Measurements from ENCODE around the gene DEFB124.

Gene DEFB124

GRCh38 chr20:31489152-31489551 is 14.2 kb upstream of the DEFB124 start:
- Histone ChIP-seq H3K36me3 (ENCODE audit: control insufficient read depth, insufficient read depth, low read length) (no peaks in the 10 kb centered on the region), H3K9me3 (ENCODE audit: control insufficient read depth, insufficient read depth, low read length) (no peaks in the 10 kb centered on the region; the same call in 1 of the 2 replicates), H3K27me3 (ENCODE audit: control insufficient read depth, insufficient read depth, low read length) (no peaks in the 10 kb centered on the region)

GRCh38 chr20:31488115-31488514 is 13.2 kb upstream of the DEFB124 start:
- WGBS (ENCODE audit: insufficient coverage, insufficient read length) = no CpG with 5 or more reads among the region's 2 CpGs

More at GRCh38 chr20:31489152-31489551, 14.2 kb upstream of the DEFB124 start:
- H3K4me3 ChIP-seq (ENCODE audit: low read length) = no peak overlapping the region
- H3K27ac ChIP-seq (ENCODE audit: low read length) = no peak overlapping the region
- DNase-seq (ENCODE audit: low read depth, low spot score) = no peak
- no peaks in the 10 kb centered on the region for H3K4me1 ChIP-seq (ENCODE audit: control insufficient read depth, insufficient read depth, low read length)
- WGBS (ENCODE audit: insufficient coverage, insufficient read length) = no CpG with 5 or more reads among the region's 3 CpGs

DNA sequence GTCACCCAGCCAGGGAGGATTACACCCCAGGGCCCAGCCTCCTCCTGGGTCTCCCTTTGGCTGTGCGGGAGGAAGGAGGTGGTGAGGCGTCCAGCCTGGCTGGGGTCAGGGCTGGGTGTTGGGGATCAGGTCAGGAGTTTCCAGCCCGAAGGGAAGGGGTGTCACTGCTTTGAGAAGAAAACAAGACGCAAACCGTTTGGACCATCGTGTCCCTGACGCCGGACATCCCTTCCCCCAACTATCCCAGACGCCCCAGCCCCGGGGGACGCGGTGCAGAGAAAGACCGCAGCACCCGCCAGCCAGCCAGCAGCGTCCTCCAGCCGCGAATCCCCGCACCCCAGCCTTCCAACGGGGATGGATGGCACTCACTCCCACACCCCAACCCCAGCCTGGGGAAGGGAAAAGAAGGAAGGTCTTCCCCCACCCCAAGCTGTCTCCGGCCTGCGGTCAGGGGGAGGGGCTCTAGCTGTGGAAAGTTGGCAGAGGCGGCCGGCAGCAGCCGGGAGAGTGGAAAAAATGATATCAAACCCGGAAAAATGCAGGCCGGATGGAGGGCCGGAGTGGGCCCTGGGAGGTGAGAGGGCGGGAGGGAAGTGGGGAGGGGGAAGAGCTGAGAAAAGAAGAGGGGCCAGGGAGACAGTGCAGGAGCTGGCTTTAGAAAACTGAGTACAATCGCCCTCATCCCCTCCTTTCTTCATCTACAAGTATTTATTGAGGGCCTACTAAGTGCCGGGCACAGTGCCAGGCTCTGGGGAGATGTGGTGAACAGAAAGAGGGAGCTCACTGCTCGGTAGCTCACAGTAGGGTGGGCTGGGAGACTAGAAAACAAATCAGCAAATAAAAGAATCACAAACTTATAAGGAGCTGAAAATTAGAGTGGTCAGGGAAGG is 10.8 kb upstream of the DEFB124 start:
- H3K9me3 ChIP-seq (ENCODE audit: control insufficient read depth, insufficient read depth, low read length) = no peaks in the 10 kb centered on the region; the same call in 1 of the 2 replicates
- H3K27ac ChIP-seq (ENCODE audit: low read length) = no peak overlapping the region
- no CpG with 5 or more reads among the region's 31 CpGs for WGBS (ENCODE audit: insufficient coverage, insufficient read length)
- H3K4me3 ChIP-seq (ENCODE audit: low read length) = no peak overlapping the region
- no peaks in the 10 kb centered on the region for H3K4me1 ChIP-seq (ENCODE audit: control insufficient read depth, insufficient read depth, low read length)
- H3K27me3 ChIP-seq (ENCODE audit: control insufficient read depth, insufficient read depth, low read length) = no peaks in the 10 kb centered on the region
- H3K36me3 ChIP-seq (ENCODE audit: control insufficient read depth, insufficient read depth, low read length) = no peaks in the 10 kb centered on the region
- DNase-seq (ENCODE audit: low read depth, low spot score) = no peak

More at GRCh38 chr20:31488115-31488514, 13.2 kb upstream of the DEFB124 start:
- Histone ChIP-seq H3K36me3 (ENCODE audit: control insufficient read depth, insufficient read depth, low read length) (no peaks in the 10 kb centered on the region), H3K4me1 (ENCODE audit: control insufficient read depth, insufficient read depth, low read length) (no peaks in the 10 kb centered on the region), H3K9me3 (ENCODE audit: control insufficient read depth, insufficient read depth, low read length) (no peaks in the 10 kb centered on the region; the same call in 1 of the 2 replicates), H3K4me3 (ENCODE audit: low read length) (no peak overlapping the region), H3K27ac (ENCODE audit: low read length) (no peak overlapping the region), H3K27me3 (ENCODE audit: control insufficient read depth, insufficient read depth, low read length) (no peaks in the 10 kb centered on the region)
- DNase-seq (ENCODE audit: low read depth, low spot score) = no peak

GRCh38 chr20:31484001-31484400 is 9.1 kb upstream of the DEFB124 start:
- H3K9me3 ChIP-seq (ENCODE audit: control insufficient read depth, insufficient read depth, low read length) = no peaks in the 10 kb centered on the region; the same call in 1 of the 2 replicates
- H3K27me3 ChIP-seq (ENCODE audit: control insufficient read depth, insufficient read depth, low read length) = no peaks in the 10 kb centered on the region
- H3K27ac ChIP-seq (ENCODE audit: low read length) = no peak overlapping the region
- no peaks in the 10 kb centered on the region for H3K4me1 ChIP-seq (ENCODE audit: control insufficient read depth, insufficient read depth, low read length)
- no CpG with 5 or more reads among the region's 36 CpGs for WGBS (ENCODE audit: insufficient coverage, insufficient read length)
- no peaks in the 10 kb centered on the region for H3K36me3 ChIP-seq (ENCODE audit: control insufficient read depth, insufficient read depth, low read length)
- no peak for DNase-seq (ENCODE audit: low read depth, low spot score)
- H3K4me3 ChIP-seq (ENCODE audit: low read length) = no peak overlapping the region; the same call in 1 of the 2 replicates

DNA sequence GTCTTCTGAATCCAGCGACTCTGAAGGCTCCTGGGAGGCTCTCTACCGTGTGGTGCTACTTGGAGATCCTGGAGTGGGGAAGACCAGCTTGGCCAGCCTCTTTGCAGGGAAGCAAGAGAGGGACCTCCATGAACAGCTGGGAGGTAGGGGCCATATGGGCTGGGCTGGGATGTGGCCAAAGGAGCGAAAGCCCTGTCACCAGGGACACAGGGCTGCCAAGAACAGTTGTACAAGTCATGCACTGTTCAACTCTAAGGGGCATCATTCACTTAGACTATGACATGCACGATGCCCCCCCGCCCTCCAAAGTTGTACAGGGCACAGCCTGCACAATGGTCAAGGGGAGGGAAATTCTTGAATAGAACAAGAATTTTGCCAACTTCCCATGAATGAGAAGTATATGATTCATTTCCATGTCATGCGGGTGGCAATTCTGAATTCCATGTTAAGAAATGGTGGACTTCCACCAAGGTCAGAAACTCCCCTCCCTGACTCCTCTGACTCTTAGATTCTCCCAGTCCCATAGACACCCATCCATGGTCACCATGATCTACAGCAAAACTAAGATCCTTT is 1.8 kb upstream of the DEFB124 start:
- no CpG with 5 or more reads among the region's 6 CpGs for WGBS (ENCODE audit: insufficient coverage, insufficient read length)
- no peak overlapping the region for H3K4me3 ChIP-seq (ENCODE audit: low read length)
- H3K36me3 ChIP-seq (ENCODE audit: control insufficient read depth, insufficient read depth, low read length) = no peaks in the 10 kb centered on the region
- H3K27me3 ChIP-seq (ENCODE audit: control insufficient read depth, insufficient read depth, low read length) = no peaks in the 10 kb centered on the region
- H3K9me3 ChIP-seq (ENCODE audit: control insufficient read depth, insufficient read depth, low read length) = peaks cover 3% of the 10 kb centered on the region; the same call in 1 of the 2 replicates
- no peak overlapping the region for H3K27ac ChIP-seq (ENCODE audit: low read length)
- H3K4me1 ChIP-seq (ENCODE audit: control insufficient read depth, insufficient read depth, low read length) = no peaks in the 10 kb centered on the region
- DNase-seq (ENCODE audit: low read depth, low spot score) = no peak

DNA sequence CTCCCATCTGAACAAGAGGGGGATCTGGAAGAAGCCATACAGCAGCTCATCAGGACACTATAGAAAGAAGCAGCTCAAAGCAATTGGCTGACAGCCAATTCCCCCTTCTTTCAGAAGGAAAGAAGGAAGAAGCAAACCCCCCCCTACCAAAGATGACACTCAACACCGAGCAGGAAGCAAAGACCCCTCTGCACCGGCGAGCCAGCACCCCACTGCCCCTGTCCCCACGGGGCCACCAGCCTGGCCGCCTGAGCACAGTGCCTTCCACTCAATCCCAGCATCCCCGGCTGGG is 1.3 kb upstream of the DEFB124 start:
- no peak for DNase-seq (ENCODE audit: low read depth, low spot score)
- no peak overlapping the region for H3K4me3 ChIP-seq (ENCODE audit: low read length)
- H3K27me3 ChIP-seq (ENCODE audit: control insufficient read depth, insufficient read depth, low read length) = no peaks in the 10 kb centered on the region
- H3K36me3 ChIP-seq (ENCODE audit: control insufficient read depth, insufficient read depth, low read length) = no peaks in the 10 kb centered on the region
- H3K4me1 ChIP-seq (ENCODE audit: control insufficient read depth, insufficient read depth, low read length) = no peaks in the 10 kb centered on the region
- H3K27ac ChIP-seq (ENCODE audit: low read length) = no peak overlapping the region
- peaks cover 3% of the 10 kb centered on the region; the same call in 1 of the 2 replicates for H3K9me3 ChIP-seq (ENCODE audit: control insufficient read depth, insufficient read depth, low read length)
- no CpG with 5 or more reads among the region's 6 CpGs for WGBS (ENCODE audit: insufficient coverage, insufficient read length)

DNA sequence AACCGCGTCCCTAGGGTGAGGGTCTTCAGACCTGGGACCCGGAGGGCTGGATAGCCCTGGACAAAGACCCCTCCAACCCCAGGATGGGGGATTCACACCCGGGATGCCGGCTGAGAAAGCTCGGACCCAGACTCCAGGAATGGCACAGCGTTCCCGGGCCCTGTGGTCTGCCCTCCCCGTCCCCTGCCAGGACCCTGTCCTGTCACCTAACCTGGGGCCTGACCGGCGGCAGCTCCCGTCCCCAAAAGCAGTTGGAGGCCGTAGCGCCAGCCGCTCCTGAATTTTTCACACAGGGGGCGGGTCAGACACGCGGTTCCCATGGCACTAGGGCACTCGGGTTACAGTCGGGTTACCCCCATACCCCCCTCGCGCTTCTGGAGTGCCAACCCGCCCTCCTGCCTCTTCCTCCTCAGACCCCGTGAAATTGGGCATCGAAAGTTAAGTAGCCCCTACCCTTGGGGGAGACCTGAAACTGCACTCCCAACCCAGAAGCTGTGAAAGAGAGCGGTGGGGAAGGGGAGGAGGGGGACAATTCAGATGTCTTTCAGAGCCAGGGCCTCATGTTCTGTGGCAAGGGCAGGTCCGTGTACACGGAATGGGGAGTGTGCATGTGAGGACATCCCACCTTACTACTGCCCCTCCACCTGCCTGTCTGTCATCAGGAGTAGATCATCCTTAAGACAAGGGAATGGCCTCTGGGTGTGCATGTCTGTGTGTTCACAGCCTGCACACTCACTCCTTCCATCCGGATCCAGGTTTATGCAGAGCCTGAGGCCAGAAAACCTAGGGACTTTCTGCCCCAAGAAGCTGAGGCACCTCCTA is 756 bp upstream of the DEFB124 start:
- Histone ChIP-seq H3K4me3 (ENCODE audit: low read length) (no peak overlapping the region), H3K9me3 (ENCODE audit: control insufficient read depth, insufficient read depth, low read length) (peaks cover 3% of the 10 kb centered on the region; the same call in 1 of the 2 replicates), H3K4me1 (ENCODE audit: control insufficient read depth, insufficient read depth, low read length) (no peaks in the 10 kb centered on the region), H3K27ac (ENCODE audit: low read length) (no peak overlapping the region), H3K36me3 (ENCODE audit: control insufficient read depth, insufficient read depth, low read length) (no peaks in the 10 kb centered on the region), H3K27me3 (ENCODE audit: control insufficient read depth, insufficient read depth, low read length) (no peaks in the 10 kb centered on the region)
- no CpG with 5 or more reads among the region's 29 CpGs for WGBS (ENCODE audit: insufficient coverage, insufficient read length)
- DNase-seq (ENCODE audit: low read depth, low spot score) = no peak

- H3K4me3 ChIP-seq (ENCODE audit: low read length) = no peak overlapping the region
- no peaks in the 10 kb centered on the region for H3K36me3 ChIP-seq (ENCODE audit: control insufficient read depth, insufficient read depth, low read length)
- WGBS (ENCODE audit: insufficient coverage, insufficient read length) = no CpG with 5 or more reads among the region's 2 CpGs
- no peaks in the 10 kb centered on the region for H3K4me1 ChIP-seq (ENCODE audit: control insufficient read depth, insufficient read depth, low read length)
- H3K27ac ChIP-seq (ENCODE audit: low read length) = no peak overlapping the region
- DNase-seq (ENCODE audit: low read depth, low spot score) = no peak
- no peaks in the 10 kb centered on the region for H3K27me3 ChIP-seq (ENCODE audit: control insufficient read depth, insufficient read depth, low read length)
- H3K9me3 ChIP-seq (ENCODE audit: control insufficient read depth, insufficient read depth, low read length) = peaks cover 3% of the 10 kb centered on the region; the same call in 1 of the 2 replicates
These were observed 860 bp downstream of the DEFB124 start for GRCh38 chr20:31474097-31474436.

DNA sequence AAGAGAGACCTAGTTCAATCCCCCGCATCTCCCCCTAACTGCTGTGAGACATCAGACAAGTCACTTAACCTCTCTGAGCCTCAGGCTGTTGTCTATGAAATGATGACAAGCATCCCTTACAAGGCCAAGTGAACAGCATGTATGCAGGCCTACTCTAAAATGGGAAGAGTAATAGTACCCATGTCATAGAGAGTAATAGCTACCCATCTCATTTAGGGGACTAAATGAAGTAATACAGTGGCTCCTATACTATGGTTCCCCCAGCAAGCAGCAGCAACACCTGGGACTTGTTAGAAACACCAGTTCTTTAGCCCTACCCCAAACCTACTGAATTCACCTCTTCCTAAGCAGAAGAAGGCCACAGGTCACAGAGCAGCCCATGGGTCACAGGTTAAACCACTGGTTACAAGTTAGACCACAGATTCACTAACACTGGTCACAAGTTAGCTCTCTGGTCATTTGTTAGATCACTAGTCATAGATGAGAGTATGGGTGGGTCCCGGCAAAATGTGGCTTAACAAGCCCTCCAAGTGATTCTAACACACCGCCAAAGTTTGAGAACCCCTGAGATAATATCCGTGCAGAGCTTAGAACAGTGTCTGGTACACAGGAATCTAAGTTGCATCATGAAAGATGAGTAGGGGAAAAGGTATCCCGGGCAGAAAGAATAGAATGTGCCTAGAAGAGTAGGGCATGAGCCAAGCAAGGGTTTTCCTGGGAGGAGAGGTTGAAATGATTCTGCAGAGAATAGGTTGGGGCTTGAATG is 1.4 kb downstream of the DEFB124 start:
- no peak for DNase-seq (ENCODE audit: low read depth, low spot score)
- Histone ChIP-seq H3K27ac (ENCODE audit: low read length) (no peak overlapping the region), H3K4me1 (ENCODE audit: control insufficient read depth, insufficient read depth, low read length) (no peaks in the 10 kb centered on the region), H3K4me3 (ENCODE audit: low read length) (no peak overlapping the region), H3K27me3 (ENCODE audit: control insufficient read depth, insufficient read depth, low read length) (no peaks in the 10 kb centered on the region), H3K36me3 (ENCODE audit: control insufficient read depth, insufficient read depth, low read length) (no peaks in the 10 kb centered on the region), H3K9me3 (ENCODE audit: control insufficient read depth, insufficient read depth, low read length) (peaks cover 3% of the 10 kb centered on the region; the same call in 1 of the 2 replicates)
- no CpG with 5 or more reads among the region's 5 CpGs for WGBS (ENCODE audit: insufficient coverage, insufficient read length)
